MM.1S (cell line): ENCODE data around the gene OR1I1.

Experiments
- DNase-seq: peaks from one replicate; pipeline ENCODE4 v3.0.0-alpha.2; 2015
- H2AFZ ChIP-seq: fragments of 300-600 bp; sonication (generic); 2 replicates; pipeline ENCODE4 v1.6.0; 2016; ENCODE audit warnings: antibody characterized with exemption, low read length
- H3F3A ChIP-seq: fragments of 300-600 bp; sonication (generic); 2 replicates; pipeline ENCODE4 v1.6.1; 2016; ENCODE audit warnings: mild to moderate bottlenecking, antibody characterized with exemption, low read length, moderate library complexity, mixed read lengths; ENCODE audit not compliant: insufficient read depth
- H3K27ac ChIP-seq: fragments of 300-600 bp; sonication (generic); 2 replicates; pipeline ENCODE4 v1.5.1; 2016; ENCODE audit warnings: mild to moderate bottlenecking, low read length
- H3K27me3 ChIP-seq: fragments of 300-600 bp; sonication (generic); replicated peaks from 2 replicates; pipeline ENCODE4 v1.6.0; 2016; ENCODE audit warnings: low read length; ENCODE audit not compliant: insufficient read depth
- H3K36me3 ChIP-seq: fragments of 300-600 bp; sonication (generic); replicated peaks from 2 replicates; pipeline ENCODE4 v1.6.1; 2016; ENCODE audit warnings: mild to moderate bottlenecking, low read length, mixed read lengths; ENCODE audit not compliant: insufficient read depth
- H3K4me1 ChIP-seq: fragments of 300-600 bp; sonication (generic); 2 replicates; pipeline ENCODE4 v1.6.1; 2016; ENCODE audit warnings: low read length, mixed read lengths
- H3K4me2 ChIP-seq: fragments of 300-600 bp; sonication (generic); 2 replicates; pipeline ENCODE4 v1.6.0; 2016; ENCODE audit warnings: low read depth, low read length
- H3K4me3 ChIP-seq: fragments of 300-600 bp; sonication (generic); 2 replicates; pipeline ENCODE4 v1.5.1; 2016; ENCODE audit warnings: low read length, mixed read lengths
- H3K79me2 ChIP-seq: fragments of 300-600 bp; sonication (generic); 2 replicates; pipeline ENCODE4 v1.6.1; 2016; ENCODE audit warnings: mixed run types, low read length, mixed read lengths
- H3K9ac ChIP-seq: fragments of 300-600 bp; sonication (generic); 2 replicates; pipeline ENCODE4 v1.6.1; 2016; ENCODE audit warnings: low read length, mixed read lengths
- H3K9me2 ChIP-seq: fragments of 300-600 bp; sonication (generic); replicated peaks from 2 replicates; pipeline ENCODE4 v1.6.1; 2016; ENCODE audit warnings: mild to moderate bottlenecking, low read length, mixed read lengths; ENCODE audit not compliant: insufficient read depth
- H3K9me3 ChIP-seq: fragments of 300-600 bp; sonication (generic); replicated peaks from 2 replicates; pipeline ENCODE4 v1.6.1; 2016; ENCODE audit warnings: mild to moderate bottlenecking, low read length, mixed read lengths; ENCODE audit not compliant: insufficient read depth
- H4K20me1 ChIP-seq: fragments of 300-600 bp; sonication (generic); 2 replicates; pipeline ENCODE4 v1.6.1; 2016; ENCODE audit warnings: mild to moderate bottlenecking, low read length, moderate library complexity, mixed read lengths; ENCODE audit not compliant: insufficient read depth
- CTCF ChIP-seq: fragments of 300-600 bp; sonication (generic); IDR thresholded peaks from 2 replicates; pipeline ENCODE4 v1.5.1; 2016; ENCODE audit warnings: antibody characterized with exemption, low read length, mixed read lengths
- EZH2 ChIP-seq: fragments of 300-600 bp; sonication (generic); optimal IDR thresholded peaks from 2 replicates; pipeline ENCODE3; 2017; ENCODE audit warnings: low read depth, mild to moderate bottlenecking, antibody characterized with exemption, low read length, mixed read lengths
- EZH2phosphoT487 ChIP-seq: fragments of 300-600 bp; sonication (generic); IDR thresholded peaks from 2 replicates; pipeline ENCODE4 v1.6.1; 2018; ENCODE audit warnings: antibody characterized with exemption, low read length

OR1I1 gene

GRCh38 chr19:15128162-15128770, 46.3 kb downstream of the OR1I1 start:
- H3K9me2 ChIP-seq: no peaks in the 10 kb centered on the region
- TF ChIP-seq EZH2 (no peak), CTCF (no peak), EZH2phosphoT487 (no peak)
- 0 out of 2 replicates have a peak, but pooled peaks cover 6% of the 10 kb centered on the region for H3K4me1 ChIP-seq
- H2AFZ ChIP-seq: no peak overlapping the region
- 0 out of 2 replicates have a peak, but pooled peaks cover 3% of the 10 kb centered on the region for H3K27me3 ChIP-seq
- no peaks in the 10 kb centered on the region for H3F3A ChIP-seq
- peaks cover 15% of the 10 kb centered on the region for H3K79me2 ChIP-seq
- H3K9me3 ChIP-seq: no peaks in the 10 kb centered on the region
- no peak overlapping the region for H3K4me3 ChIP-seq
- H3K27ac ChIP-seq: no peak overlapping the region
- H3K4me2 ChIP-seq: no peak overlapping the region
- H4K20me1 ChIP-seq: no peaks in the 10 kb centered on the region
- no peak overlapping the region for H3K9ac ChIP-seq
- no peaks in the 10 kb centered on the region for H3K36me3 ChIP-seq
- no peak for DNase-seq

DNA sequence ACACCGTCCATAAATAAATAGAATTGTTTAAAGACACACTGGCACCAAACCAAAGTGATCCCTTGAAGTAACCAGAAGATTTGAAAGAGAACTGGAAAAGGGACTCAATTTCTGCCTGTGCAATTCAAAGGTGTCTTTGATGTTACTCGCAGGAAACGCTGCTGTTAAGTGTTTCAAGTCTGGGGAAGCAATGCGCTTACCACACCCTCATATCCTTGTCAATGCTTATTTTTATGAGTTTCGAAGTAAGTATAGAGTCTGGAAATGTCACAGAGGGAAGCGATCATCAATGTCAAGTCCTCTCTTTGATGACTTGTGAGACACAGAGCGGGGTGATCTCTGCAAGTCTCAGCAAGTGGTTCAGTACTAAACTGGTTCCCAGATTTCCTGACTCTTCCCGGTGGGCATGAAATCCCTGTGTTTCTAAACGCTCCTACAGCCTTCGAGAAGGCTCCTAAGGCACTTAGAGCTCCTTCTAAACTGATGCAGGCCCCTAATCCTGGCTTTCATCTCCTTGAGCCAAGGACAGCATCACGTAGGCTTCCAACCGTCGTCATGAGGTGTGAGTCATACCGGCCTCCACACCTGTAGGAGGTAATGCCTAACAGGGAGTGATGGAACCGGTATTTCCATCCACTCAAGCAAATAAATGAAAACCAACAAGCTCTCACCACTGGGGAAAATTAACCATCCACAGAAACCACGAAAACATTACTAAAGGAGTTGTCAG, 48.0 kb downstream of the OR1I1 start:
- Histone ChIP-seq H3K9me2 (no peaks in the 10 kb centered on the region), H2AFZ (no peak overlapping the region), H3K4me2 (no peak overlapping the region), H3K9me3 (no peaks in the 10 kb centered on the region), H3K79me2 (no peaks in the 10 kb centered on the region; the same call in 1 of the 2 replicates), H3K36me3 (no peaks in the 10 kb centered on the region), H3K4me3 (no peak overlapping the region), H4K20me1 (no peaks in the 10 kb centered on the region), H3K27ac (no peak overlapping the region), H3K9ac (no peak overlapping the region), H3K27me3 (0 out of 2 replicates have a peak, but pooled peaks cover 3% of the 10 kb centered on the region), H3K4me1 (0 out of 2 replicates have a peak, but pooled peaks cover 6% of the 10 kb centered on the region), H3F3A (no peaks in the 10 kb centered on the region)
- no peak for TF ChIP-seq EZH2
- TF ChIP-seq CTCF: no peak
- TF ChIP-seq EZH2phosphoT487: no peak
- no peak for DNase-seq

GRCh38 chr19:15136234-15136954, 54.4 kb downstream of the OR1I1 start:
- Histone ChIP-seq H2AFZ (no peak overlapping the region), H3K36me3 (no peaks in the 10 kb centered on the region), H3F3A (no peaks in the 10 kb centered on the region), H3K4me3 (no peak overlapping the region), H4K20me1 (no peaks in the 10 kb centered on the region), H3K4me2 (no peak overlapping the region), H3K9me3 (no peaks in the 10 kb centered on the region), H3K9me2 (no peaks in the 10 kb centered on the region), H3K27ac (no peak overlapping the region), H3K79me2 (no peaks in the 10 kb centered on the region), H3K27me3 (peaks cover 34% of the 10 kb centered on the region), H3K9ac (no peak overlapping the region), H3K4me1 (0 out of 2 replicates have a peak, but pooled peaks cover under 1% of the 10 kb centered on the region)
- DNase-seq: no peak
- TF ChIP-seq CTCF (no peak), EZH2phosphoT487 (no peak), EZH2 (no peak)
